Stimulated activated CD8-positive, alpha-beta memory T cell treated with anti-CD3 and anti-CD28 coated beads, Interleukin-2, amount 100 ng/mL, for 48 hours (primary cell): ENCODE measurements around the gene RNF113B.

Source experiments
- DNase-seq, 2 donors: peaks; one replicate each; pipeline ENCODE4 v3.0.0-alpha.2; 2020; ENCODE audit warnings: low read depth in 2 of 2

The RNF113B gene

GRCh38 chr13:98174307-98174706 is 2.8 kb downstream of the RNF113B start:
- no peak for DNase-seq

- no peak for DNase-seq
Measured at GRCh38 chr13:98173431-98174152, 3.5 kb downstream of the RNF113B start.

GRCh38 chr13:98172590-98173422 is 4.3 kb downstream of the RNF113B start:
- DNase-seq = no peak

DNA sequence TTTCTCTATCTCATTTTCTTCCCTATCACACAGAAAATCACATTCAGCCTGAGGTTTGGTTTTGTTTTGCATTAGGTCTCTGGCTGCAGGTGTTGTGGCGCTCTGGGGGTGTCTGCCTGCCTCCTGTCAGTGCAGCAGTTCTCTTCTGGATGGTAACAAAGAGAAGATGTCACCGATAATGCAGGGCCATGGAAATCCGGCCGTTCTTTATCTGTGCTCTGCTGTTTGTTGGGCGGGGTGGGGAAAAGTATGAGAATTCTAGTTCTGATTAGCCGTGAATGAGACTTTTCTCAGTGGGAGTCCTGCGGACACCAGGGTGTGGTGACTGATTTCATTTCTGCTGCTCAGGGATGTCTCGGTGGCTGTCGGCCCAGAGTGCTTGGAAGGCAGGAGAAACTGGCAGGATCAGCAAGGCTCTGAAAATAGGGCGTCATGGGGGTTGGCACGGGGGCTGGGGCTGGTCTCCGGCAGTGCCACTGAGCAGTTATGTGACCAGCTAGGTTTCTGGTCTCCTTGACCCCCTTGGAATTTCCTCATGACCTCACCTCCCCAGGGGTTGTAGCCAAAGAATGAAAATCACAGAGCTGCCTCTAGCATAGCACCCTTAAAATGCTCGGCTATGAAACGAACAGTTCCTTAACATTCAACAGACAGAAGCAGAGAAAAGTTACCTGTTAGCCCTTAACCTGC is 5.0 kb downstream of the RNF113B start:
- no peak for DNase-seq

DNA sequence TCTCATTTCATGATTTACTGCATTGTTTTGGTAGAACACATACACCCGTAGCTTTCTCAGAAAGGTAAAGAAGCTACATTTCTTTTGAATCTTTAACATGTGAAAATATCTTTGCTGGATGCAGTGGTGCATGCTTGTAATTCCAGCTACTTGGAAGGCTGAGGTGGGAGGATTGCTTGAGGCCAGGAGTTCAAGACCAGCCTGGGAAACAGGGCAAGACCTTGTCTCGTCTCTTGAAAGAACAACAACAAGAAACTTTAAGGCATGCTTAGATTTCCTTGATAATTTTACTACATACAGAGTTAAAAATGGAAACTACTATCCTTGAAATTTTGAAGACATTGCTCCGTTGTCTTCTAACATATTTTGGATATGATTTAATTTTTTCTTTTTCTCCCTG is 7.7 kb downstream of the RNF113B start:
- no peak for DNase-seq

GRCh38 chr13:98162935-98163334 is 14.1 kb downstream of the RNF113B start:
- no peak for DNase-seq

- no peak for DNase-seq
Measured at GRCh38 chr13:98158172-98158899, 18.7 kb downstream of the RNF113B start.

DNA sequence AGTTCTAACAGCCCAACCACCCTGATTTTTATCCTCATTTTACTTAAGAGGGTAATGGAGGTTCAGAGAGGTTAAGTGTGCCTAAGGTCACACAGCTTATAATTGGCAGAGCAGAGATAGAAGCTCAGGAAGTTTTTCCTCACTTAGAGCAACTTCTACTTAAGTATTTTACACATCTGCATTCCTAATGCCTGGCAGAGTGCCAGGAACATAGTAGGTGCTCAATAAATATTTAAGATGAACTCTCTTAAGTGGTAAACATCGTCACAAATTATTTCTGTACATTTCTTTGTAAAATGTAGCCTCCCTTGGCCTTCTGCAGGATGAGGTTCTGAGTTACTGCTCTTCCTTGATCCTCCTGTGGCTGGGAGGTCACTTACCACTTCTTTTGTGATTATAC is 19.5 kb downstream of the RNF113B start:
- no peak for DNase-seq

- no peak for DNase-seq
Measured at GRCh38 chr13:98157188-98157587, 19.9 kb downstream of the RNF113B start.

DNA sequence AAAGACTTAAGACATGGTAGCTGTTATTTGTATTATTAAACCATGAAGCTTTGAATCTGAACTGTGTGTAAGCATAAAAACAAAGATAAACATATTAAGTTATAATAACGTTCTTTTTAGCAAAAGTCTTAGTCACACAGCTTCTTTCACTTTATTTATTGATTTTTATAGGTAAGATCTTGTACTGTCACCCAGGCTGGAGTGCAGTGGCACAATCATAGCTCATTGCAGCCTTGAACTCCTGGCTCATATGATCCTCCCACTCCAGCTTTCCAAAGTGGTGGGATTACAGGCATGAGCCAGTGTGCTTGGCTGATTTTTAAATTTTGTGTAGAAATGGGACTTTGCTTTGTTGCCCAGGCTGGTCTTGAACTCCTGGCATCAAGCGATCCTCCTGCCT is 20.8 kb downstream of the RNF113B start:
- DNase-seq = no peak

DNA sequence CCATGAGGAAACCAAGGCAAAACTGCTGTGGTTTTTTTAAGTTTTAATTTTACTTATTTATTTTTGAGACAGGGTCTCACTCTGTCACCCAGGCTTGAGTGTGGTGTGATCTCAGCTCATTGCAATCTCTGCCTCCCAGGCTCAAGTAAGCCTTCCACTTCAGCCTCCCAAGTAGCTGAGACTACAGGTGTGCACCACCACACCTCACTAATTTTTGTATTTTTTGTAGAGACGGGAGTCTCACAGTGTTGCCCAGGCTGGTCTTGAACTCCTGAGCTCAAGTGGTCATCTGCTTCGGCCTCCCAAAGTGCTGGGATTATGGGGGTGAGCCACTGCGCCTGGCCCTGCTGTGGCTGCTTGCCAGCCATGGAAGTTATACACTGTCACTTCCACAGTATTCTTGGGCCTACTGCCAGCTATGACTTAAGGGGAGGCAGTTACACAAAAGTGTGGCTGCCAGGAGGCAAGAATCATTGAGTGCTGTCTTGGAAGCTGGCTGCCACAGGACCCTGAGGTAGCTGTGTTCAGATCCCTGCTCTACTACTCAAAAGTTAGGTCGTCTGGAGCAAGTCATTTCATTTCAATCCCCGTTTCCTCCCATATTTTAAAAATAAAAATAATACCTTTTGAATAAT is 21.5 kb downstream of the RNF113B start:
- no peak for DNase-seq

DNA sequence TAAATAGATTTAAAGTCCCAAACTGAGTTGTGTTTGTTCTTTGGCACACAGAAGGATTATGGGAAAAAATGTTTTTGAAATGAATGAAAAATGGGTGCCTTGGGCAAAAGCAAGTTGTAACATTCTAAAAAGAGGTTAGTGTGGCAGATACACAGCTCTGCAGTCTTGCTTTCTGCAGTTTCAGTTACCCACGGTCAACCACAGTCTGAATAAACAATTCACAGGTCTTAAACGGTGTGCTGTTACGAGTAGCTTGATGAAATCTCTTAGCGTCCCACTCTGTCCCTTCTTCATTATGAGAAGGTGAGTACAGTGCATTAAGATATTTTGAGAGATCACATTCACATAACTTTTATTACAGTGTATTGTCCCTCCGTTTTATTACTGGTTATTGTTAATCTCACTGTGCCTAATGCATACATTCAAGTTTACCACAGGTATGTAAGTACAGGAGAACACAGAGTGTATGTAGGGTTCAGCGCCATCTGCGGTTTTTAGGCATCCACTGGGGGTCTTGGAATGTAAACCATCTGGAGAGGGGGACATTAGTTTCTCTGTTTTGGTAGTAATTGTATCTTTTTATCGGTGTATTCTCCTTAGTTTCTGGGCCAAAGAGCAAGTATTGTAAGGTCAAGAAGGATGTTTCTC is 26.1 kb downstream of the RNF113B start:
- no peak for DNase-seq

- no peak for DNase-seq
Measured at GRCh38 chr13:98147521-98147920, 29.5 kb downstream of the RNF113B start.

DNA sequence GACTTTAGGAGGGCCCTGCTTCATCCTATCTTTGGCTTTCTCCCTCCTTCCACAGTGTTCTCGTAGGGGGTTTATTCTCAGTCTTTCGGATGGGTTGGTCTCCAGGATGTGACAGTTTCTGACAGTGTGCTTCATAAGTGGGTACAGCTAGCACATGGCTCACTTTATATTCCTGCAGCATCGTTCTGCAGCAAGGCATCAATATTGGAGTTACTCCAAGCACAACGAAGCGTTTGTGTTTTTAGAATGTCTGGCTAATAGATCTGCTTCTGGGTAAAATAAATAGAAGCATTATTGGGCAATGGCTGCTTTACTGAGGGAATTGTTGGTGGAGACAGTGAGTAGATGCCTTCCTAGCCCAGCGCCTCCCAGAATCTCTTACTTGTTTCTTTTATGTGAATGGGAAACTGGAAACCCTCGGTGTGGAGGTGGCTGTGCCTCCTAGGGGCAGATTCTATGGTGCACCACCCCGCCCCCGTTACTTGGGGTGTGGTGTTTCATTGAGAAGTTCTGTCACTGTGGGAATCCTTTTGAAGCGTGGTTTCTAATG is 32.2 kb downstream of the RNF113B start:
- DNase-seq = no peak

DNA sequence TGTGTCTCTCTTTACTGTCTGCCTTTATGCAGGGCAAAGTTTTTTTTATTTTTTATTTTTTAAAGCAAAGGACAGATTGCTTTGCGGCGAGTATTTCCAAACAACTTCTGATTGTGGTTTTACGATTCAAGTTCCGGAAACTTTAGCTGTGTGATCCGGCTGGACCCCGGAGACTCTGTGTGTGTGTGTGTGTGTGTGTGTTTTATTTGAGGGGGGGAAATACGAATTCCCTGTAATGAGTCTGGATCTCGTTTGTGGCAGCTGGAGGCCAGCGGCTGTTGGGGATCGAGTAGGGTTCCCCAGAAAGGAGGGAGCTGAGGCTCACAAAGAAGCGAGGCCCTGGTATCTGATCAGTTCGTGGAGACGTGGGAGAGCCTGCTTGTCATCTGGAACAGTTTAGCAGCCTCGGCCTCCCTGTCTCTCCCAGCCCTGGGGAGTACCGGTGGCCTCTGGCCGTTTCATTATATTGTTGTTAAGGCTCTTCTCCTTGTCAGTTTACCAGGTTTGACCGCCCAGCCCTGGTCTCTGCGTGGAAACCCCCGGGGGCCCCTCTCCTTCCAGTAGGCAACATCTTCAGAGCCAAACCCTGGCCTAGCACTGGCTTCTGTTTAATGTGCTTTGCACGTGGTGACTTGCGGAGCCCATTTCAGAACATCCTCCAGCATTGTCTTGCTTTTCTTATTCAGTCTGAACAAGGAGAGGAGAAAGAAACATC is 32.9 kb downstream of the RNF113B start:
- no peak for DNase-seq

- DNase-seq = no peak
Measured at GRCh38 chr13:98143601-98144026, 33.5 kb downstream of the RNF113B start.

- no peak for DNase-seq
Measured at GRCh38 chr13:98143157-98143553, 33.9 kb downstream of the RNF113B start.

DNA sequence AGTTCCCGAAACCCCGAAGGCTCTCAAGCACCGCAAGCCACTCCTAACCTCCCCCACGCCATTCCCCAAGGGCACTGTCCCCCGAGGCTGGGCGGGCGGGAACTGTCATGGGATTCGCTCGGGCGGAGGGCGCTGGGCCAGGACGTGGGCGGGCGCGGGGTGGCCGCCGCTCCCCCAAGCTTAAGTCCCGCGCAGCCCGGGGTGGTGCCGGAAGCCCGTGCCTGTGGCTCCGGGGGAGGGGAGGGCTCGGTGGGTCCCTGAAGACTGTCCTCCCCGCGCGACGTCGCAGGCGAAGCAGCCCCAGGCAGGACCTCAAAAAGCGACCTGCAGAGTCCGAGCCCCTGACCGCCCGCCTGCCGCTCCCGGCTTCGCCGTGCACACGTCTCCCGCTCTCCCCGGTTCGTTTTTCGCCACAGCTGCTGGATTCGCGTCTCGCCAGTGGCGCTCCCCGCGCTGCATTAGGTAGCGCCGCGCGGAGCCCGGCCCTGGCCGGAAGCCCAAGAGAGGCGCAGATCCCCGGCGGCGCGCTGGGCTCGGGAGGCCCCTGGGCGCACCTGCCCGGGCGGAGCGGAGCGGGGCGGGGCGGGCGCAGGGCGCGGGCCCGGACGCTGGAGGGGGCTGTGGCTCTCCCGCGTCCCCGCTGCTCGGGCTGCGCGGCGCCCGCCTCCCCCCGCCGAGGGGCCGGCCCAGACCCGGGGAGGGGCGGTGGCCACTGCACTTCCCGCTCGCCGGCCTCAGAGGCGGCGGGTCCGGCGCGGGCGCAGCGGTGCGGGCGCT is 34.5 kb downstream of the RNF113B start, which contains the start of gene FARP1:
Gene FARP1, plus strand, starts transcription at position 715 of the 777 bp plus-strand sequence. CDS start 70,149 bp downstream, outside the sequence.
- DNase-seq = peak; percentile 8 to 20
